Measurements from ENCODE around the gene ING1.

GRCh38 chr13:110715395-110716246, 2.1 kb downstream of the ING1 start:
- TF ChIP-seq CTCF (IDR thresholded peaks at IDR 0.05) (peak in 4 of 6 experiments; percentile 2 to 43 (median 21)), EP300 (IDR thresholded peaks at IDR 0.05) (no peak), POLR2A (IDR thresholded peaks at IDR 0.05) (peak; percentile 24 to 89 (median 66)), POLR2AphosphoS5 (IDR thresholded peaks at IDR 0.05) (peak; percentile 44 to 54)

All from upper lobe of left lung (tissue), 4 donors.